GM12865 (cell line): ENCODE results near the gene MAMDC4.
"Not testable (repeated sequence)": the region's sequence is repeated elsewhere in the genome, so short reads cannot be mapped to it uniquely, and the experiment has no call there.

Source experiments
- DNase-seq: peaks from one replicate; pipeline ENCODE4 v3.0.0; 2010; ENCODE audit warnings: low read depth
- H3K4me3 ChIP-seq: 2 replicates; pipeline ENCODE4 v1.5.1; 2011; ENCODE audit warnings: mild to moderate bottlenecking, low read depth, low read length, control low read depth
- TF ChIP-seq, protein P1 (sequence below): IDR thresholded peaks from 2 replicates; pipeline ENCODE4 v1.5.1; 2011; ENCODE audit warnings: low read length, control low read depth, low read depth, inconsistent platforms; ENCODE audit not compliant: insufficient read depth; ENCODE audit errors: missing control alignments

Gene MAMDC4

DNA sequence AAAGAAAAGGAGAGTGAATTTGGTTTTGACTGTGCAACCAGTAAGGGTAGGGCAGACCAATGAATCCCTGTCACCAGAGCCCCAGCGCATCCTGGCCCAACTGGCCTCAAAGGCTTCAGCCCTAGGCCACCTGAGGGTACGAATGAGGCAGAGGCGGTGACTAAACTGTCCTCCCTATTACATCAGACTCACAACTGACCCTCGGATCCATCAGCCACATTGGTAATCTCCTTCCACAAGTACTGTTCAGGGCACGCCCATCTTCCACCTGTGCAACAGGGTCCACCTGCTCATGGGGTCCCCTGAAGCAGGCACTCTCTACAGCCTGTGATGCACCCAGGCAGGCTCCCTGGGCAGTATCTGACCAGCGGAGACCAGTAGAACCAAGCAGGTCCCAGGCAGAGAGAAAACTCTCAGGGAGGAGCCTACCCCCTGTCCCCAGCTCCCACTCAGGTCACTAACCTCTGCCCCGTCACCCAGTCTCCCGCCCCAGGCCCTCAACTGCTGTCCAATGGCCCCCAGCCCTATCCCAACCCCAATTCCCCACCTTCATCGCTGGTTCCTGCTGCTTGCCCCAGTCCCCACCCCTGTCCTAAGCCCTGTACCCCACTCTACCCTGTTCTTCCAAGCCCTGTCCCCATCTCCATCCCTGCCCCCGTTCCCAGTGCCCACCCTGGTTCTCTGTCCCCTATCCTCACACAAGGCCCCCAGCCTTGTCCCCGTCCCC is 13.1 kb downstream of the MAMDC4 start:
- peak overlapping the region; percentile 84 for H3K4me3 ChIP-seq
- no peak for DNase-seq
- TF ChIP-seq, protein P1, sequence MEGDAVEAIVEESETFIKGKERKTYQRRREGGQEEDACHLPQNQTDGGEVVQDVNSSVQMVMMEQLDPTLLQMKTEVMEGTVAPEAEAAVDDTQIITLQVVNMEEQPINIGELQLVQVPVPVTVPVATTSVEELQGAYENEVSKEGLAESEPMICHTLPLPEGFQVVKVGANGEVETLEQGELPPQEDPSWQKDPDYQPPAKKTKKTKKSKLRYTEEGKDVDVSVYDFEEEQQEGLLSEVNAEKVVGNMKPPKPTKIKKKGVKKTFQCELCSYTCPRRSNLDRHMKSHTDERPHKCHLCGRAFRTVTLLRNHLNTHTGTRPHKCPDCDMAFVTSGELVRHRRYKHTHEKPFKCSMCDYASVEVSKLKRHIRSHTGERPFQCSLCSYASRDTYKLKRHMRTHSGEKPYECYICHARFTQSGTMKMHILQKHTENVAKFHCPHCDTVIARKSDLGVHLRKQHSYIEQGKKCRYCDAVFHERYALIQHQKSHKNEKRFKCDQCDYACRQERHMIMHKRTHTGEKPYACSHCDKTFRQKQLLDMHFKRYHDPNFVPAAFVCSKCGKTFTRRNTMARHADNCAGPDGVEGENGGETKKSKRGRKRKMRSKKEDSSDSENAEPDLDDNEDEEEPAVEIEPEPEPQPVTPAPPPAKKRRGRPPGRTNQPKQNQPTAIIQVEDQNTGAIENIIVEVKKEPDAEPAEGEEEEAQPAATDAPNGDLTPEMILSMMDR: no peak

DNA sequence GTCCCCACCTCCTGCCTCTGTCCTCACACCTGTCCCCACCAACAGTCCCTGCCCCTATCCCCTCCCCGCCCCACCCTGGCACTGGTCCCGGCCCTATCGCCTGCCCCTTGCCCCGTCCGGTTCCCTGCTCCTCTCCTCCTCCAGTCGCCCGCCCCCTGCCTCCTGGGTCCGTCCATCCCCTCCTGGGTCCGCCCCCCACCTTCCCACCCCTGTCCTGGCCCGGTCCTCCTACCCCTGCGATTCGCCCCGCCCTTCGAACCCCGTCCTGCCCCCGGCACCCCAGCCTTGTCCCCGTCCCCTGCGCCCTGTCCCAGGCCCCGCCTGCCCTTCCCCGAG is 13.6 kb downstream of the MAMDC4 start:
- peak overlapping the region; percentile 84 for H3K4me3 ChIP-seq
- TF ChIP-seq, protein P1: no peak
- DNase-seq: no peak

DNA sequence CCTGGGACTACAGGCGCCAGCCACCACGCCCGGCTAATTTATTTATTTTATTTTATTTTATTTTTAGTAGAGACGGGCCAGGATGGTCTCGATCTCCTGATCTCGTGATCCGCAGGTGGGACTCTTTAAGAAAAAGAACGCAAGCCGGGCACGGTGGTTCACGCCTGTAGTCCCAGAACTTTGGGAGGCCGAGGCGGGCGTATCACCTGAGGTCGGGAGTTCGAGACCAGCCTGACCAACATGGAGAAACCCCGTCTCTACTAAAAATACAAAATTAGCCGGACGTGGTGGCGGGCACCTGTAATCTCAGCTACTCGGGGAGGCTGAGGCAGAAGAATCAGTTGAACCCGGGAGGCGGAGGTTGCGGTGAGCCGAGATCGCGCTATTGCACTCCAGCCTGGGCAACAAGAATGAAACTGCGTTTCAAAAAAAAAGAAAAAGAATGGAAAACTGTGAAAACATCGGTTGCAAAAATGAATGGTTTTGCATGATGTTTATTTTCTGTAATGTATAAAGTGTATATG is 14.8 kb downstream of the MAMDC4 start:
- DNase-seq: not testable (repeated sequence)
- H3K4me3 ChIP-seq: peak overlapping the region; percentile 69

DNA sequence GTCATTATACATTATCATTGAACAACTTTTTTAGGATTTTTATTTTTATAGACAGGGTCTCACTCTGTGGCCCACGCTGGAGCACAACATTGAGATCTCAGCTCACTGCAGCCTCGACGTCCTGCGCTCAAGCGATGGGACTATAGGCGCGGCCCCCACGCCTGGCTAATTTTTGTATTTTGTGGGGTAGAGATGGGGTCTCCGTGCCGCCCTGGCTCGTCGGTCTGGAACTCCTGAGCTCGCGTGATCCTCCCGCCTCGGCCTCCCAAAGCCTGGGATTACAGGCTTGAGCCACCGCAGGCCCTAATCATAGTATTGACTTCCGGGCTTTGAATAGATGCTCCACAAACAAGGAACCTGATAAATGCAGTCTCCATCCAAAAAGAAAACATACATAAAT is 15.3 kb downstream of the MAMDC4 start:
- no peak overlapping the region for H3K4me3 ChIP-seq
- TF ChIP-seq, protein P1: no peak

DNA sequence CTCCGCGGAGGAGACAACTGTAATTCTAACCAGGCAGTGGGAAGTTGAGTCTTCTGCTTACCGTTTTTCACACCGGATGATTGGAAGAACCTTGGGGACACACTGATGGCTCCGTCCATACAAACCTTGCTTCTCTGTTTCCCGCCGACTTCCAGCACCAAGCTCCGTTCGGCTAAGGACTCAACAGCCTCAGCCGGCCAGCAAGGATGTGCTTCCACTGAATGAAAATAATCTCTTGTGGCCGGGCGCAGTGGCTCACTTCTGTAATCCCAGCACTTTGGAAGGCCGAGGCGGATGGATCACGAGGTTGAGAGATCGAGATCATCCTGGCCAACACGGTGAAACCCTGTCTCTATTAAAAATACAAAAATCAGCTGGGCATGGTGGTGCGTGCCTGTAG is 15.8 kb downstream of the MAMDC4 start:
- DNase-seq: no peak
- TF ChIP-seq, protein P1: no peak

More for the DNA sequence above, 15.3 kb downstream of the MAMDC4 start:
- no peak for DNase-seq

DNA sequence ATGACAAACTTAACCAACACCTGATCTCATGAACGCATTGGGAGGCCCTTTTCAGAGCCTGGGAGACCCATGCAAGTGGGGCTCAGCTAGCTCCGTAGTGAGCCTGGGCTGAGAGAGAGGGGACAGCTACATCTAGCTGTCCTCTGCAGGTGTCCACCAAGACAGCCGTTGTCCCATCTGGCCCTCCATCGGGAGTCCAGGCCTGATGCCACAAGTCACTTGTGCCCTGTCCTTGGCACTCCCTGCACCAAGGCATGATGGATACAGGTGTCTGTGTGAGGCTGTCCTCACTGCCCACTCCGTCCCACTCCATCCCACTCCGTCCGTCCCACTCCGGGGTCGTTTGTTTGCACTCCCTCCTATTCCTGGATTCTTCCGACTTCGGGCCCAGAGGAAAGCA is 16.5 kb downstream of the MAMDC4 start:
- H3K4me3 ChIP-seq: no peak overlapping the region
- TF ChIP-seq, protein P1: no peak
- DNase-seq: no peak

More for the DNA sequence above, 15.8 kb downstream of the MAMDC4 start:
- no peak overlapping the region for H3K4me3 ChIP-seq

DNA sequence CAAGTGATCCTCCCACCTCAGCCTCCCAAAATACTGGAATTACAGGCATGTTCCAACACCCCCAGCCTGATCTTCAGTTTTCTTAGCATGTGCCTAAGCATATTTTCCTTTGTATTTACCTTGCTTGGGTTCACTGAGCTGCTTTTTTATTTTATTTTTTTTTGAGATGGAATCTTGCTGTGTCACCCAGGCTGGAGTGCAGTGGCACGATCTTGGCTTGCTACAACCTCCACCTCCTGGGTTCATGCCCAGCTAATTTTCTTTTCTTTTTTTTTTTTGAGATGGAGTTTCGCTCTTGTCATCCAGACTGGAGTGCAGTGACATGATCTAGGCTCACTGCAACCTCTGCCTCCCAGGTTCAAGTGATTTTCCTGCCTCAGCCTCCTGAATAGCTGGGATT is 17.5 kb downstream of the MAMDC4 start:
- DNase-seq, H3K4me3 ChIP-seq: not testable (repeated sequence)

DNA sequence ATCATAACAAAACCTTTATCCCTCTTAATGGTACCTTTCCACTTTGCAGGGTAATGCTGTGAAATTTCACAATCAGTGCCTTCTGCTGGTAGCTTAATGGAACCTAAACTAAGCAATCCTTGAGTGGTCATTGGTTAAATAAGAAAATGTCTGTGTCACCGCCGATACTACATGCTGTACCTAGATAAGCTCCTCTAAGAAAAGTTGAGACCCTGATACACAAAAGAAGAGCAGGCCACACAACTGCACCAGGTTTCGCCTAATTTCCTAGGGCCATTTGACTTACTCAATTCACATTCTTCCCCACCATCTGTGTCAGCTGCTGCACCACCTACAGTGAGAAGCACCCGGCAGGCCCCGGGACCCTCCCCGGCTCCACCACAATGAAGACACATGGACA is 23.0 kb downstream of the MAMDC4 start:
- no peak overlapping the region for H3K4me3 ChIP-seq
- TF ChIP-seq, protein P1: no peak
- DNase-seq: no peak
